Fibroblast of mammary gland (primary cell): ENCODE data around the gene MROH9.

ENCODE experiments used
- DNase-seq: peaks from one replicate; pipeline ENCODE4 v3.0.0-alpha.2; 2010; ENCODE audit warnings: low read depth
- H3K4me3 ChIP-seq: 2 replicates; pipeline ENCODE4 v1.5.1; 2011; ENCODE audit warnings: low read depth, mild to moderate bottlenecking, low read length, moderate library complexity; ENCODE audit not compliant: control insufficient read depth
- CTCF ChIP-seq: conservative IDR thresholded peaks from 2 replicates; pipeline ENCODE4 v1.5.1; 2011; ENCODE audit warnings: low read depth, low read length, inconsistent platforms; ENCODE audit not compliant: control insufficient read depth, insufficient read depth

MROH9 gene

DNA sequence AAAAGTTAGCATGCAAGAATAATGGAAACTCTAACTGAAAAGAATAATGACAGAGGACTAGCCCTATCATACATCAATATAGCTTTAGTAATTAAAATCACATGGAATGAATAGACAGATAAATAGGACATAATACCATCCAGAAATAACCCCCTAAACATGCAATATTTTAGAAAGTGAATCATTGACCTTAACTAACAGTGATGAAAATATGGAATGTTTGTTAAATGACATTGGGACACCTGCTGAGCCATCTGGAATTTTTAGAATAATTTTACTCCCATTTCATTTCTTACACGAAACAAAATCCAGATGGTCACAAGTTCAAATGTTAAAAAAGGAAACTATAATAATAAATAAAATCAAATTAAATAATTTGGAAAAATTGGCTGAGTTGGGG lies 102.3 kb downstream of the MROH9 start:
- no peak overlapping the region for H3K4me3 ChIP-seq
- no peak for DNase-seq
- no peak for TF ChIP-seq CTCF

DNA sequence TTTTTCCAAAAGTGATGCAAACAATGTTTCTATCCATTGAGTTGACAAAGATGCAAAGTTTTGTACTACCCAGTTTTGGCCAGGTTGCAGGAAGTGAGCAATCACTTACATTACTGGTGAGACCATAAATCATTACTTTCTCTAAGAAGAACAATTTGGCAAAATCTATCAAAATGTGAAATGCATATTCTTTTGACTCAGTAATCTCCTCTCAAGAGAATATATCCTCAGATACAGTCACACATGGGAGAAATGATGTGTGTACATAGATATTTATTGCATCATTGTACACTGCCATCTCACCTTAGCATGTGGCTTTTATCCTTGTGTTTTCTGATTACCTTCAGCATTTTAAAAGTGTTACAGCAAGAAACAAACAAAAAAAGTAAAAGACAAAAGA lies 103.0 kb downstream of the MROH9 start:
- H3K4me3 ChIP-seq, result no peak overlapping the region

GRCh38 chr1:171048014-171048413 lies 112.7 kb downstream of the MROH9 start:
- no peak for DNase-seq
- no peak for TF ChIP-seq CTCF
- no peak overlapping the region for H3K4me3 ChIP-seq

More for the DNA sequence above, 103.0 kb downstream of the MROH9 start:
- no peak for TF ChIP-seq CTCF
- DNase-seq, result peak; percentile 48

DNA sequence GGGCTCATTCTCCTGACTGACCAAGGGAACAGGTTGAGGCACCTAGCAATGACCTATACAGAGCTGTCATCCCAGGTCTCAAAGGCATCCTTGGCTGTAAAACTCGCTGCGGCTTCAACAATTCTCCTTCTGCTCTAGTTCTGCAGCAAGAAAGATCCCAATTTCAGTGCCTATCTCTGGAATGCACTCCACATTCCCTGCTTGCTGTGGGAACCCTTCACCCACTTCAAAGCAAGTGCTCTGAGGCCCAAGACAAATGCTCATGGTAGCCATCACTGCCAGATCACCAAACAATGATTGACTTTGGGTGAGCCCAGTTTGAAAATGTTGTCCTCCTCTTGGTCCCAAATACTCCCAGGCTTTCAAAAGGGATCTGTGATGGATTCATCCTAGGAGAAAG lies 117.6 kb downstream of the MROH9 start:
- no peak for DNase-seq
- no peak for TF ChIP-seq CTCF
- H3K4me3 ChIP-seq, result no peak overlapping the region

DNA sequence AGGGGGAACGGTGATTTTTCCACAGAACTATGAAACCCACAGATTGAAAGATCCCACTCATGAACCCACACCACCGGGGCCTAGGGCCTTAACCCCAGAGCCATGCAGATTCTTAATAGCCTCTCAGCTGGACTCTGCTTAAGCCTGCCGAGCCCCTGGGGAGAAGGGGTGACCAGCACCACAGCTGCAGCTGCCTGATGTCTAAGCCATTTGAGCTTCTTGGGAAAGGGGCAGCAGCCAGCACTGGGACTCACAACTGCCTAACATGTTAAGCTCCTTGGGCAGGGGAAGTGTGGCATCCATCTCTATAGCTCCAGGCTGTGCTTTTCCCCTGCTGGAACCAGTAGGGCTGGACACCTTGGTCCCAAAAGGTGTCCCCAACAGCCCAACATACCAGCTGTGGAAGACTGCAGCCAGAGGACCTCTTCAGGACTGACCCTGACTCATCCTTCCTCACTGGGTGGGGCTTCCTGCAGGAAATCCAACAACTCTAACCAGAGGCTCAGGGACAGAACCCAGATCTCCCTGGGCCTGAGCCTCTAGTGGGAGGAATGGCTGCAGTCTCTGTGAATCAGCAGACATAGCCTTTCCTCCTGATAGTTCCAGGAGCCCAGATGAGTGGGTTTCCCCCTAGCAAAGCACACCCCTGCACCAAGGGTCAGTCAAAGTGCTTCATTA lies 120.8 kb downstream of the MROH9 start:
- peak; percentile 30 for DNase-seq
- H3K4me3 ChIP-seq, result no peak overlapping the region
- TF ChIP-seq CTCF, result peak; percentile 2

DNA sequence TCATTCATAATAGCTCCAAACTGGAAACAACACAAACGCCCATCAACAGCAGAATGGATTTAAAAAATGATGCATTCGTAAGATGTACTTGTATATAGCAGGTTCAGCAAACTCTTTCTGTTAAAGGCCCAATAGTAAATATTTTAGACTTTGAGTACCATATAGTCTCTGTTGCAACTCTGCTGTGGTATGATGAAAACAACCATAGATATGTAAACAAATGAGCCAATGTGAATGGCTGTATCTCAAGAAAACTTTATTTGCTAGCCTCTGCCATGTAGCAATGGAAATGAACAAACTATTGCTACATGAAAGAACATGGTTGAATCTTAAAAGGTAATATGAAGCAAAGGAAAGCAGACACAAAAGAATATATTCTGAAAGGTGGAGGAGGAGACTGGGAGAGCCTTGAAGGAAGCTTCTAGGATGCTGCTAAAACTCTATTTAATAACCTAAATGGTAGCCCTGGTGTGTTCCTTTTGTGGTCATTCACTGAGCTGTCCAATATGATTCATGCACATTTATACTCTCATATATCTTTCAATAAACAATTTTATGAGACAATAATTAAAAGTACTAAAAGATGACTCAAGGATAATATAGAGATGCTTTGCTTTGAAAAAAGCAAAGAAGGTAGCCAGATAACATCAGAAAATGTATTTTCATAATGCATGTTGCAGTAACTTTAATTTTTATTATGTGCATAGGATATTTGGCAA lies 126.2 kb downstream of the MROH9 start:
- no peak overlapping the region for H3K4me3 ChIP-seq
- no peak for TF ChIP-seq CTCF
- peak; percentile 24 for DNase-seq
